Suppressor macrophage treated with lipopolysaccharide for 1 hour (primary cell): Measurements from ENCODE around the gene MRPL4.
"Not testable (repeated sequence)": the region's sequence is repeated elsewhere in the genome, so short reads cannot be mapped to it uniquely, and the experiment has no call there.

Experiments
- DNase-seq, 3 donors: peaks; one replicate each; pipeline ENCODE4 v3.0.0-alpha.2; 2020 to 2022

The MRPL4 gene

DNA sequence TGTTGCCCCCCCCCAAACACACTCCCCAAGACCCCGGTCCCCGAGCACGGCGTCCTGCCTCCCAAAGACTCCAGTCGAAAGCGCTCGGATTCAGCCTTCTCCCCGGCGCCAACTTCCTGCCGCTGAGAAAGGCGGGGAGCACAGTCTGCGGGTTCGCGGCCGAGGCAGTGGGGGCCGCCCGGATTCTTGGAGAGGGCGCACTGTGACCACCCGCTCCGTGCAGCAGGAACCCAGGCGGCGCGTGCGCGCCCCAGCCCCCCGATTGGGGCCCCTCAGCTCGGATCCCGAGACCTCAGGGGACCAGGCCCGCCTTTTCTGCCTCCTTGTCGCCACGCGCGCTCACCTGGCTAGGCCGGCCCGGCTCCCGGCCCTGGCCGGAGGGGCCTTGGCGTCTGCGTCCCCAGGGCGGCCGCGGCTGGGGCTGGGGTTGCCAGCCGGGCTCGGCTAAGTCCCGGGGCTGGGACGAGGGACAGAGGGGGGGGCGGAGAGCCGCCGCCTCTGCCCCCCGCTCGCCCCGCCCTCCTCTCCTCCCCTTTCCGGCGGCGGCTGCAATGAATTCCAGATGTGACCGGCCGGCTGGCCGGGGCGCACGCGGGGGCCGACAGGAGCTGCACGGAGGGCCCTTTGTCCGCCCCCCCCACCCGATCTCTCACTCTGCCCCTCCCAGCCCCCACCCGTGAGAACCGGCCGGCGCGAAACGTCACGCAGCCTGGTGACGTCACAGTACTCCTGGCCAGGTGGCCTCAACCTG is 21.0 kb upstream of the MRPL4 start, which contains the start of gene S1PR2:
Gene S1PR2 (minus strand): TSS at position 471 of the 751 bp plus-strand sequence. CDS start 6,426 bp downstream, outside the sequence.
- peak; percentile 77 to 93 (median 86) for DNase-seq

DNA sequence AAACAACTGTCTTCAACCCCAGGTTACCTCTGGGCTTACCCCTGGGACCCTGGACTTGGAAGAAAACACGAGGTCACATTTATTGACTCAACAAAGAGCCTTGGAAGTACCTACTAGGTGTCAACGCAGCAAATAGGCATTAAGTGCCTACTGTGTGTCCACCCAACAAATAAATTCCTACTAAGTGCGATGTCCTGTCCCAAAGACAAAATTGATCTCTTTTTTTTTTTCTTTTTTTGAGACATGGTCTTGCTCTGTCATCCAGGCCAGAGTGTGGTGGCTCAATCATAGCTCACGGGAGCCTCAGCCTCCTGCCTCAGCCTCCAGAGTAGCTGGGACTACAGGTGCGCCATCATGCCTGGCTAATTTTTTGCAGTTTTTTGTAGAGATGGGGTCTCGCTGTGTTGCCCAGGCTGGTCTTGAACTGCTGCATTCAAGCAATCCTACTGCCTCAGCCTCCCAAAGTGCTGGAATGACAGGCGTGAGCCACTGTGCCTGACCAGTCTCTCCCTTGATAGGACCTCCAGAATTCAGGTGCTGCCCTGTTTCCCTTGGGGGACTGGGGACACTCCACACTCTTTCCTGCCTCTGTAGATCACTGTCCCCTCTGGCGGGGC is 20.3 kb upstream of the MRPL4 start:
- DNase-seq, result no peak

DNA sequence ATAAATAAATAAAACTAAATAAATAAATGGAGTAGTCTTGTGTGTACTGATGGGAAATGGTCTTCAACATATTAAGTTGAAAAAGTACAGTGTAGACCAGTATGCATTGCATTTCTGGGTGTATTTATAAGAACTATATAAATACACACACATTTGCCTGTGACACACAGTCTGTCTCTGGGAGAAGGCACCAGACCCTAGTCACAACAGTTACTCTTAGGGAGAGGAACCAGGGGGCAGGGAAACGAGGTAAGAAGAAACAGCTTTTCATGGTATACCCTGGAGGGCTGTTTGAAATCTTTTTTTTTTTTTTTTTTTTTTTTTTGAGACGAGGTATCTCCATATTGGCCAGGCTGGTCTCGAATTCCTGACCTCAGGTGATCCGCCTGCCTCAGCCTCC is 18.1 kb upstream of the MRPL4 start:
- DNase-seq, result no peak

DNA sequence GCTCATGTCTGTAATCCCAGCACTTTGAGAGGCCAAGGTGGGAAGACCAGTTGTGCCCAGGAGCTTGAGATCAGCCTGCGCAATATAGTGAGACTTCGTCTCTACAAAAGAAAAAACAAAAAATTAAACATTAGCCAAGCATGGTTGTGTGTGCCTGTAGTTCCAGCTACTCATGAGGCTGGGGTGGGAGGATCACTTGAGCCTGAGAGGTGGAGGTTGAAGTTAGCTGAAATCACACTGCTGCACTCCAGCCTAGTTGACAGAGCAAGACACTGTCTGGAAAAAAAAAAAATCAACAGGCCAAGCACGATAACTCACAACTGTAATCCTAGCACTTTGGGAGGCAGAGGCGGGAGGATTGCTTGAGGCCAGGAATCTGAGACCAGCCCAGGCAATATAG is 17.0 kb upstream of the MRPL4 start:
- DNase-seq, result no peak

DNA sequence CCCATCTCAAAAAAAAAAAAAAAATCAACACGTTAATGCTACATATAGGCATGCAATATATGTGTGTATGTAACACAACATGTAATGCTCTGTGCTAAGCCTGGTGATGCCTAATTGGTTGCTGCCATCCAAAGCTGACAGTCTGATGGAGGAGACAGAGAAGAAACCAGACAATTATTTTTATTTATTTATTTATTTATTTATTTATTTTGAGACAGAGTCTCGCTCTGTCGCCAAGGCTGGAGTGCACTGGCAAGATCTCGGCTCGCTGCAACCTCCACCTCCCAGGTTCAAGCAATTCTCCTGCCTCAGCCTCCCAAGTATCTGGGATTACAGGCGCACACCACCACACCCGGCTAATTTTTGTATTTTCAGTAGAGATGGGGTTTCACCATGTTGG is 16.6 kb upstream of the MRPL4 start:
- DNase-seq, result not testable (repeated sequence)

DNA sequence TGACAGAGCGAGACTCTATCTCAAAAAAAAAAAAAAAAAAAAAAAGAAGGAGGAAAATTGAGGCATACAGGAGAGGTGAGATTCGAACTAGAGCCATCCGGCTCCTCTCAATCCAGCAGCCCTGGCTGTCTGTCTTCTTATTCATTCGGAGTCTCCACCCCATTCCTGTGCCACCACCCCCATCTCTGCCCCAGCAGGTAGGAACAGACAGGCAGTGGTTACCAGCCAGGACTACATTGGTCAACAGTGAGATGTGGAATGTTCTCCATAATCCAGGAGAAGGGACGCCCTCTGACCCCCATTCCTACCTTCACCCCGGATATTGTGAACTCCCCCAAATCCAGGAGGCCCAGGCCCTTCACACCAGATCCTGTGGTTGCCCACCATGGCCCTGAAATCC is 14.3 kb upstream of the MRPL4 start:
- no peak for DNase-seq

DNA sequence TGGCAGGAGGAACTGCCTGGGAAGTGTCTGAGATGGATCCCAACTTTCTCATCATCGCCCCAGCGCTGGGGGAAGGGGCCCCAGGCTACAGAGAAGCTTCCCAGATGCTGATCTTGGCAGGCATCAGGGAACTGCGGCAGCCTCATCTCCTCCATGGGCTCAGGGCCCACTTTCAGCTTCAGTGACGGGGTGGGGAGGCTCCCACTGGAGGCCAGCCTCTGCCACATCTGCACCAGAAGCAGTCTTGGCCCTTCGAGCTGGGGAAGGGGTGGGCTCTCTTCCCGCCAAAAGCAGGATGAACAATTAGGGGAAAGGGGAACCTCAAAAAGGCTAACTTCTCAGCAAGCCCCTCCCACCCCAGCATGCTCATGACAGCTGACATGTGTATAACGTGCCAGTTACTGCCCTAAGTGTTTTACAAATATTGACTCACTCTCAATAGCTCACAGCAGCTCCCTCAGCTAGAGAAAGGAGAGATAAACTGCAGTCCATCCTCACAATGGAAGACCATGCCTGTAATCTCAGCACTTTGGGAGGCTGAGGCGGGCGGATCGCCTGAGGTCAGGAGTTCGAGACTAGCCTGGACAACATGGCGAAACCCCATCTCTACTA is 13.7 kb upstream of the MRPL4 start:
- DNase-seq, result peak; percentile 62 to 78 (median 64)

DNA sequence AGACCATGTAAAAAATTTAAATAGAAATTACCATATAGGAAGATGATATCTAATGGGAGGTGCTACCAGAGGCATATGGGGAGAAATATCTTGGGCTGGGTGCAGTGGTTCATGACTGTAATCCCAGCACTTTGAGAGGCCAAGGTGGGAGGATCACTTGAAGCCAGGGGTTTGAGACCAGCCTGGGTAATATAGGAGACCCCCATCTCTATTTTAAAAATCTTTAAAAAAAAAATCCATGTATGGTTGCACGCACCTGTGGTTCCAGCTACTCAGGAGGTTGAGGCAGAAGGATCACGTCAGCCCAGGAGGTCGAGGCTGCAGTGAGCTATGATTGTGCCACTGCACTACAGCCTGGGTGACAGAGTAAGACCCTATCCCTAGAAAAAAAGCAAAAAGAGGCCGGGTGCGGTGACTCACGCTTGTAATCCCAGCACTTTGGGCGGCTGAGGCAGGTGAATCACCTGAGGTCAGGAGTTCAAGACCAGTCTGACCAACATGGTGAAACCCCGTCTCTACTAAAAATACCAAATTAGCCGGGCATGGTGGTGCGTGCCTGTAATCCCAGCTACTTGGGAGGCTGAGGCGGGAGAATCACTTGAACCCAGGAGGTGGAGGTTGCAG is 10.1 kb upstream of the MRPL4 start:
- DNase-seq, result not testable (repeated sequence)

DNA sequence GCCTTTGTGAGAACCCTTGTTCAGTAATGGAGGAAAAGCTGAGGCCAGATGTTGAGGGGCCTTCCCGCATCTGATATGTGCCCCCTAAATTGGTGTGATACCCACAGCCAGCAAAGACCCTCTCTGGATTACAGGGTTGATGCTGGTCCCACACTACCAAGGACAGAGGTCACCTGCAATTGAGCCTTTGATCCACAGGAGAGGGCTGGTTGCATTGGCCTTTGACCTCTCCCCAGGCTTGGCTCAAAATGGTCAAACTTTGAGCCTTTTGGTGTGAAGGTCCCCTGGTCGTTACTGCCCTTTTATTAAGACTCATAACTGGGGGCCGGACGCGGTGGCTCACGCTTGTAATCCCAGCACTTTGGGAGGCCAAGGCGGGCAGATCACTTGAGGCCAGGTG is 8.4 kb upstream of the MRPL4 start:
- DNase-seq, result no peak

DNA sequence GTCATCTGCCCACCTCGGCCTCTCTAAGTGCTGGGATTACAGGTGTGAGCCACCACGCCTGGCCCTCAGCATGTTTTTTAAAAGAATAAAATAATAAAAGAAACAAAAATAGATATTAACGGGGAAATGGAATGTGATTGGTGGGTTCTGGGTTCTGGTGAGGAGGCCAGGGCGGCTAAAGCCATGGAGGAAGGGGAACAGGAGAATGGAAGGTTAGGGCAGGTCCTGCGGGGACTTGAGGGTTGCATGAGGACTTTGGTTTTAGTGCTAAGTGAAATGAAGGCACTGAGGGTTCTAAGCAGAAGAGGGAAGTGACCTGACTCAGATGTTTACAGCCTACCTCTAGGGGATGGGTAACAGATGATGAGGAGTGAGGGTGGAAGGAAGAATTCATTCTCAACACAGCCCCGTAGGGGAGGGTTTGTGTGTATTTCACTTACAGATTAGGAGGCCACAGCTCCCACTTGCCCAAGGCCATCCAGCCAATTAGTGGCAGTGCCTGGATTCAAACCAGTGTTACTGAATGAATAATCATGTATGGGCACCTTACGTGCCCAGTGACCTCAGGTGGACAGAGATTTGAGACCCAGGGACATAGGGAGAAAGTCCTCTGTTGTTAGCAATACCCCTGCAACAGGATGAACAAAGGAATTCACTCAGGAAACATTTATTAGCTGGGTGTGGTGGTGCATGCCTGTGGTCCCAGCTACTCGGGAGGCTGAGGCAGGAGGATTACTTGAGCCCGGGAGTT is 6.7 kb upstream of the MRPL4 start:
- no peak for DNase-seq

DNA sequence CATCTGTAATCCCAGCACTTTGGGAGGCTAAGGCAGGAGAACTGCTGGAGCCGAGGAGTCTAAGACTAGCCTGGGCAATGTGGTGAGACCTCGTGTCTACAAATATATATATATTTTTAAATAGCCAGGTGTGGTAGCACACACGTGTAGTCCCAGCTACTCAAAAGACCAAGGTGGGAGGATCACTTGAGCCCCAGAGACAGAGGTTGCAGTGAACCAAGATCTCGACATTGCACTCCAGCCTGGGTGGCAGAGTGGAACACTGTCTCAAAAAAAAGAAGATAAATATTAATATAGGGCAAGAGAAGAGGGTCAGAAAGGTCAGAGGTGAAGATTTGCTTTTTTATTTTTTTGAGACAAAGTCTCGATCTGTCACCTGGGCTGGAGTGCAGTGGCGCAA is 5.5 kb upstream of the MRPL4 start:
- DNase-seq, result no peak

DNA sequence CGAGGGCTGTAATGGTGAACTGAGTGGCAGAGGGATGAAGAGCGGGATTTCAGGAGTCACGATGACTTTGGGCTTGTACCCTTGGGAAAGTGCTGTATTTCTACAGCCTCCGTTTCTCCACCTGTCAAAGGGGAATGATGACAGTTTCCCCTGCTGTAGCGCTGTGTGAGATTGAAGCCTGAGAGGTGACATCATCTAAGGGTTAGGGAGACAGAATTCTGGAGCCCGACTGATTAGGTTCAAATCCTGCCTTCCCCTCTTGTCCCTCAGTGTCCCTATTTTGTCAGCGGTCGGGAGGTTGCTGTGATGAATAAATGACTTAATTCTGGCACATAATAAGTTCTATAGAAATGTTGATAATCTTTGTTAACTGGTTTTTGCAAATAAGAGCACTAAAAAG is 693 bp downstream of the MRPL4 start:
- no peak for DNase-seq

DNA sequence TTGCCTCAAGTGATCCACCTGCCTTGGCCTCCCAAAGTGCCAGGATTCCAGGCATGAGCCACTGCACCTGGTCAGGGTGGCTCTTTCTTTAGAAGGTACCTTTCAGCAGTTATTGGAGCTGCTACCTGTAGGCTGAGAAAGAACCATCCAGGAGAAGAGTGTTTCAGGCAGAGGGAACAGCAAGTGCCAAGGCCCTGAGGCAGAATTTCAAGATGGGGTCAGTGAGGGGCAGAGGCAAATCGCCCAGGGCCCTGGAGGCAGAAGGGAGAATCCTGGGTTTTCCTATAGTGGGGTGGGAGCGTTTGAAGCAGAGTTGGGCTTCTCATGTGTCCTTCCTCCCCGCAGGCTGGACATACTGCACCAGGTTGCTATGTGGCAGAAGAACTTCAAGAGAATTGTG is 2.2 kb downstream of the MRPL4 start:
- DNase-seq, result no peak

DNA sequence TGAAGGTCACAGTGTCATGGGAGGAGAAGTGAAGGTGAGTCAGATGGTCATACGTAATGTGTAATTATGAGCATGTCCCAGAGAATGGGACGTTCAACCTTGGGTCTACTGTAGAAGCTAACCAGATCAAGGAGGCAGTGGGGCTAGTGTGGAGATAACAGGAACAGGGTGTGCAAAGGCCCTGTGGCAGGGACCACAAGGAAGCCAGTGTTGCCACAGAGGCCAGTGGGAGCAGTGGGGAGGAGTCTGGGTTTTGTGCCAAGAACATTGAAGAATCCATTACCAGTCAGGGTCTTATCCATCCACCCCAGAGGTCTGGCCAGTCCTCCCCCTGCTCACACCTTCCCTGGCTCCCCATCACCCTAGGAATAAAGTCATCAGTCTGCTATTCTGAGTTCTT is 3.3 kb downstream of the MRPL4 start:
- no peak for DNase-seq

DNA sequence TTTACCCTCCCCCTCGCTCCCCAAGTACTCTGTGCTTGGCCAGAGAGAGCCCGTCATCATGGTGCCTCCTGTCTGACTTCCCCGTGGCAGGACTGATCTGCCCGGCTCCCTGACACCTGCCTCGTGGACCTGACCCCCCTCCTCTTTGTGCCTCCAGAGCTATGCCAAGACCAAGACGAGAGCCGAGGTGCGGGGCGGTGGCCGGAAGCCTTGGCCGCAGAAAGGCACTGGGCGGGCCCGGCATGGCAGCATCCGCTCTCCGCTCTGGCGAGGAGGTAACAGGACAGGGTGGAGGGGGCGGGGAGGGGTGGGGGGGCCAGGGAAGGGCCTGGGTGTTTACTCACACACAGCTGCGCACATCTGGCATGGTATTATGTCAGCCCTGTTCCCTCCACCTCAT is 4.5 kb downstream of the MRPL4 start:
- no peak for DNase-seq

DNA sequence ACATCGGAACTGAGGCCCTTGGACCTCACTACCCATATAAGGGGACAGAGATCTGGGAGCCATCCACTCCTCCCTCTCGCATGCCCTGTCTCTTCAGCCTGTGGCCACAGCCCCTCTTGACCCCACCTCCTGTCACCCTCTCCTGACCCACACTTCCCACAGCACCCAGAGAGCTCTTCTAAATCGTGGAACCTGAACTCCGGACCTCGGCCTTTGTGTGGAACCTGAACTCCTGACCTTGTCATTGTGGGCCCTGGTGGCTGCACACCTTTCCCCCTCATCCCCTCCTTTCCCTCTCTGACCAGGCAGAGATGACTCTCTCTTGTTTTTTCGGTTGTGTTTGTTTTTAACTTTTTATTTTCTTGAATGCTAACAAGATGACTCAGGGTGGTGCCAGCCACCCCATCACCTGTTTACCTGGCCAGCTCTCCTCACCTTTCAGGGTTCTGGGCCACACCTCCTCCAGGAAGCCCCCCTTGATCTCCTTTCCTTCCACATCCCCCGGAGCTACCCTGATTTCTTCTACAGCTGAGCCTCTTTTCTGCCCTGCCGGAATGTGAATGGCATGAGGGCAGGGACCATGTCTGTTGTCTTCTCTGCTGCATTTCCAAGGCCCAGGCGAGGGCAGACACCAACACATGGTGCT is 5.1 kb downstream of the MRPL4 start:
- DNase-seq, result no peak

DNA sequence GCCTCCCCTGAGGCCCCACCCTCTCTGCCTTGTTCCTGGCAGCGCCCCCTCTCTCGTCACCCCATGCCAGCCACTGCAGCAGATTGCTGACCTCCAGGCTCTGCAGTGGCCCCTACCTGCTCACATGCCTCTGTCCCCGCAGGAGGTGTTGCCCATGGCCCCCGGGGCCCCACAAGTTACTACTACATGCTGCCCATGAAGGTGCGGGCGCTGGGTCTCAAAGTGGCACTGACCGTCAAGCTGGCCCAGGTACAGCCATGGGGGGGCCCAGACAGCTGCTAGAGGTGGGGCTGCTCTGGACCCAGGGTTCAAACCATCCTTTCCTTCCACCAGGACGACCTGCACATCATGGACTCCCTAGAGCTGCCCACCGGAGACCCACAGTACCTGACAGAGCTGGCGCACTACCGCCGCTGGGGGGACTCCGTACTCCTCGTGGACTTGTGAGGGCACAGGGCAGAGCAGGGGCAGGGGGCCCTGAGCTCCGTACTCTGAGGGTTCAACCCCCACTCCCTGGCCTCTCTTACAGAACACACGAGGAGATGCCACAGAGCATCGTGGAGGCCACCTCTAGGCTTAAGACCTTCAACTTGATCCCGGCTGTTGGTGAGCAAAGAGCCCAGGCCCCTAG is 6.2 kb downstream of the MRPL4 start:
- DNase-seq, result no peak

DNA sequence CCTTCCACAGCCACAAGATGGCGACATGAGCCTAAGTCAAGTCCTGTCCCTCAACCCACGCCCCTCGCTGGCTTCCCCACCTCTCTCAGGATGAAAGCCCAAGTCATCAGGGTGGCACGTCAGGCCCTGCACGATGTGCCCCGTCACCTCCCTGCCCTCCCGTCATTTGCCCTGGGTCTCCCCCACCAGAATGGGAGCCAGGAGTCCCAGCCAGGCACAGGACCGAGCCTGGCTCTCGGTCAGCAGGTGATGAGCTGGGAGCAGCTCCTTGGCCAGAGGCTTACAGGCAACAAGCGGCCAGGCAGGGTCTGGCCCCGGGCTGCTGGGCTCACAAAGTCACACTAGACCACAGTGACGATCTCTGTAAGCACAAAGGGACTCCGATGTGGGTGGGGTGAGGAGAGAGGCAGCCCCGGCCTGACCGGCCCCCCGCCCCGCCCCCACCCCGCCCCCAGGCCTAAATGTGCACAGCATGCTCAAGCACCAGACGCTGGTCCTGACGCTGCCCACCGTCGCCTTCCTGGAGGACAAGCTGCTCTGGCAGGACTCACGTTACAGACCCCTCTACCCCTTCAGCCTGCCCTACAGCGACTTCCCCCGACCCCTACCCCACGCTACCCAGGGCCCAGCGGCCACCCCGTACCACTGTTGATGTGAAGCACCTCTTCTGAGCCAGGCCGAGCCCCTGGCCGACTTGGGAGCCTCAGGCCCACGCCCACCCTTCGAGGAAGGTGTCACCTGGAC is 7.3 kb downstream of the MRPL4 start:
- DNase-seq, result peak; percentile 96 to 97 (median 97)

DNA sequence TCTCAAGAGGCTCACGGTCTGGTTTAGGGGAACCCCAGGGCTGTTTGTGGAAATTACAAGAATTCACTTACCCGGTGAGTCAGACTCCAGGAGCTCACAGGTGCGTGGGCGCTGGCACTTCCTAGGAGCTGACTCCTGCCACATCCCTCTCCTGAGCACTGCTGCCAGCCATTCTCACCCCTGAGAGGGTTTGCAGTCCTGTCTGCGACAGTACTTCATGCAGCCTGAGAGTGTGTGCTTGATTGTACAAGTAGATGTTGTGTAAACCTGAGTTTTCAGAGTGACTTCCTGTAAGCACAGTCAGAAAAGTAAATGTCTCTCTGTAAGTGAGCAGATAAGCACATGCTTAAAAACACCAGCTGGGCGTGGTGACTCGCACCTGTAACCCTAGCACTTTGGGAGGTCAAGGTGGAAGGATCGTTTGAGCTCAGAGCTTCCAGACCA is 8.1 kb downstream of the MRPL4 start:
- peak; percentile 73 to 84 (median 78) for DNase-seq

DNA sequence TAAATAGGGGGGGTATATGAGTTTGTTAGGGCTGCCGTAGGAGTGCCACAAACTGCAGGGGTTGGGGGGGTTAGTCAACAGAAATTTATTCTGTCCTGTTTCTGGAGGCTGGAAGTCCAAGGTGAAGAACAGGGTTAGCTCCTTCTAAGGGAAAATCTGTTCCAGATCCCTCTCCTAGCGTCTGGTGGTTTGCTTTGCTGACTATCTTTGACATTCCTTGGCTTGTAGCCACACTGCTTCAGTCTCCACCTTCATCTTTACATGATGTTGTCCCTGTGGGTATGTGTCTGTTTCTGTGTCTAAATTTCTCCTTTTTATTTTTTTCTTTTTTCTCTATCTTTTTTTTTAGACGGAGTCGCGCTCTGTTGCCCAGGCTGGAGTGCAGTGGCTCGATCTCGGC is 10.8 kb downstream of the MRPL4 start:
- DNase-seq, result no peak

DNA sequence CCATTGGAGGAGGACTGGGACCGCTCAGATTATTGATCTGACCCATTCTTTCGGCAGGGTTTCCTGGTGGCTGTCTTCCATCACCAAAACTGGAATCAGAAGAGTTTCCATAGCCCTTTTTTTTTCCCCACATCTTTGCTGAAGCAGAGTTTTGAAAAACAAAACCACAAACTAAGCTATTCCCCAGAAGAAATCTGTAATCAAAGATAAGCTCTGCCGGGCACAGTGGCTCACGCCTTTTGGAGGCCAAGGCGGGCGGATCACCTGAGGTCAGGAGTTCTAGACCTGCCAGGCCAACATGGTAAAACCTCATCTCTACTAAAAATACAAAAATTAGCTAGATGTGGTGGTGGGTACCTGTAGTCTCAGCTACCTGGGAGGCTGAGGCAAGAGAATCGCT is 14.7 kb downstream of the MRPL4 start:
- no peak for DNase-seq
